OCI-LY1 (cell line): Measurements from ENCODE around the gene PLEKHG4.
A peak's percentile ranks its signal among the peaks of the same experiment; 100 is the strongest.

Experiments used
- EZH2 ChIP-seq: fragments of 200-600 bp; sonication (generic), shearing (Covaris generic); IDR thresholded peaks from 2 replicates; pipeline ENCODE4 v1.8.0; 2017; ENCODE audit warnings: borderline replicate concordance, mixed run types, mild to moderate bottlenecking, antibody characterized with exemption, low read length, moderate library complexity, mixed read lengths
- TF ChIP-seq, protein P1 (sequence below): fragments of 200-600 bp; sonication (generic), shearing (Covaris generic); IDR thresholded peaks from 2 replicates; pipeline ENCODE4 v1.5.1; 2017; ENCODE audit warnings: mild to moderate bottlenecking, antibody characterized with exemption, low read length, moderate library complexity, mixed read lengths

DNA sequence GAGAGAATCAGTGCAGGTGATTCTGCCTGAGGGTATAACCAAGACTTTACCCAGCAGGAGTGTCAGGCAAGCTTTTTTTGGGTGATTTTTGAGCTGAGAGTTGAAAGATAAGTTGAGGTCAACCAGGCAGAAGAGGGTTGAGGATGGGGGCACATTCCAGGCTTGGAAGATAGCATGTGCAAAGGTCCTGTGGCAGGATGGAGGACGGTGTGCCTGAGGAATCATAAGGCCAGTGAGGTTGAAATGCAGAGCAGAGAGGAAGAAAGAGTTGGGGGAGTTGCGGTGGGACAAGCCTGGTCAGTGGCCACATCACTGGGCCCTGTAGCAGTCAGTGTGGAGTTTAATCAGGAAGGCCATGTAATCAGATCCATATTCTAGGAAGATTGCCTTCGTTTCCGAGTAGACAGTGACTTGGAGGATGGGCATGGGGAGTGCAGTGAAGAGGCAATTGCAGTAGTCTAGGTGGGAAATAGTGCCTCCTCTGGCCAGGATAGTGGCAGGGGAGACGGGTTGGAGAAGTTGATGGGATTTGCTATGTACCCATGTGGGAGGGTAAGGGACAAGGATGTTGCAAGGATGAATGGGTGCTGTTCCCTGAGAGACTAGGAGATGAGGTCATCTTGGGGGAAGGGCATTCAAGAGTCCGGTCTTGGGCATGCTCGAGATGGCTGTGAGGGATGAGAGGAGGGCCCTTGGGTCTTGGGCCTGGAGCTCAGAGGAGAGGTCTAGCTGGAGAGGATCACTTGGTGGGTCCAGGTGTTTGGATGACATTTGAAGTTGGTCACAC is 3.9 kb downstream of the PLEKHG4 start:
- TF ChIP-seq, protein P1, sequence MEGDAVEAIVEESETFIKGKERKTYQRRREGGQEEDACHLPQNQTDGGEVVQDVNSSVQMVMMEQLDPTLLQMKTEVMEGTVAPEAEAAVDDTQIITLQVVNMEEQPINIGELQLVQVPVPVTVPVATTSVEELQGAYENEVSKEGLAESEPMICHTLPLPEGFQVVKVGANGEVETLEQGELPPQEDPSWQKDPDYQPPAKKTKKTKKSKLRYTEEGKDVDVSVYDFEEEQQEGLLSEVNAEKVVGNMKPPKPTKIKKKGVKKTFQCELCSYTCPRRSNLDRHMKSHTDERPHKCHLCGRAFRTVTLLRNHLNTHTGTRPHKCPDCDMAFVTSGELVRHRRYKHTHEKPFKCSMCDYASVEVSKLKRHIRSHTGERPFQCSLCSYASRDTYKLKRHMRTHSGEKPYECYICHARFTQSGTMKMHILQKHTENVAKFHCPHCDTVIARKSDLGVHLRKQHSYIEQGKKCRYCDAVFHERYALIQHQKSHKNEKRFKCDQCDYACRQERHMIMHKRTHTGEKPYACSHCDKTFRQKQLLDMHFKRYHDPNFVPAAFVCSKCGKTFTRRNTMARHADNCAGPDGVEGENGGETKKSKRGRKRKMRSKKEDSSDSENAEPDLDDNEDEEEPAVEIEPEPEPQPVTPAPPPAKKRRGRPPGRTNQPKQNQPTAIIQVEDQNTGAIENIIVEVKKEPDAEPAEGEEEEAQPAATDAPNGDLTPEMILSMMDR: peak; percentile 13; the same call in 1 of the 2 replicates
- no peak for TF ChIP-seq EZH2
